BJ (cell line): ENCODE measurements around the gene ARHGEF38. TPM values are rescaled to one million over a fixed set of nuclear protein-coding genes. Genes with fewer than 3 reads are reported as not detected.

Experiments
- CTCF ChIA-PET: fragments of 350-600 bp; formaldehyde crosslinking; extraction: SDS; loops from one replicate; lab custom pipeline; 2021; ENCODE audit warnings: antibody characterized with exemption, inconsistent platforms; lab: Yijun Ruan, JAX
- POLR2A ChIA-PET: fragments of 300-600 bp; sonication (Branson Sonifier 250); formaldehyde crosslinking; extraction: SDS; loops from one replicate; lab custom pipeline; 2021; ENCODE audit warnings: antibody characterized with exemption; lab: Charles Lee
- DNase-seq: peaks from one replicate; pipeline ENCODE4 v3.0.0-alpha.2; 2011; ENCODE audit warnings: low read depth
- H3K27me3 ChIP-seq: 2 replicates; pipeline ENCODE4 v1.6.0; 2011; ENCODE audit warnings: low read length; ENCODE audit not compliant: control insufficient read depth, insufficient read depth
- H3K36me3 ChIP-seq: 2 replicates; pipeline ENCODE4 v1.5.1; 2011; ENCODE audit warnings: low read length; ENCODE audit not compliant: control insufficient read depth, insufficient read depth
- H3K4me3 ChIP-seq: 2 replicates; pipeline ENCODE4 v1.5.1; 2011; ENCODE audit warnings: low read depth, mild to moderate bottlenecking, control low read depth, low read length
- polyA plus RNA-seq: library from polyadenylated mRNA; depleted of rRNA; stranded (reverse); fragments of >200 nt; gene quantifications from 2 replicates; pipeline ENCODE4 v1.2.3, GENCODE V29; 2011
- TF ChIP-seq, protein P1 (sequence below): IDR thresholded peaks from 2 replicates; pipeline ENCODE4 v1.5.1; 2011; ENCODE audit warnings: low read depth, mild to moderate bottlenecking, control low read depth, inconsistent platforms, low read length, moderate library complexity; ENCODE audit not compliant: insufficient read depth

The ARHGEF38 gene
- polyA plus RNA-seq, 1 experiment: not detected

DNA sequence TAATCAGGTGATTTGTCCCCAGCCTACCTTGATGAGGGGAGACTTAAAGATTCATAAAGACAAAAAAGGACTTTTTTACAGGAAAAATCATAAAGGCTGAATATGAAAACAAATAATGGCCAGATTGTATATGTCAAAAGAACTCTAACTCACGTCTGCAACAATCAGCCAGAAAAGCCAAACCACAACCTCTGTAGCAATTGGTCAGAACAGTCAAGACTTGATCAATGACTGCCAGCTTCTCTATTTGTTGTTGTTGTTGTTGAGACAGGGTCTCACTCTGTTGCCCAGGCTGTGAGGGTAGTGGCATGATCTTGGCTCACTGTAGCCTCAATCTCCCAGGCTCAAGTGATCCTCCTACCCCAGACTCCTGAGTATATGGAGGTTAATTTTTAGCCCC is 42.7 kb upstream of the ARHGEF38 start:
- ChIA-PET CTCF (no interaction called here), POLR2A (no interaction called here)
- Histone ChIP-seq H3K27me3 (no peaks in the 10 kb centered on the region), H3K4me3 (no peak overlapping the region), H3K36me3 (no peaks in the 10 kb centered on the region)
- no peak for DNase-seq
- TF ChIP-seq, protein P1, sequence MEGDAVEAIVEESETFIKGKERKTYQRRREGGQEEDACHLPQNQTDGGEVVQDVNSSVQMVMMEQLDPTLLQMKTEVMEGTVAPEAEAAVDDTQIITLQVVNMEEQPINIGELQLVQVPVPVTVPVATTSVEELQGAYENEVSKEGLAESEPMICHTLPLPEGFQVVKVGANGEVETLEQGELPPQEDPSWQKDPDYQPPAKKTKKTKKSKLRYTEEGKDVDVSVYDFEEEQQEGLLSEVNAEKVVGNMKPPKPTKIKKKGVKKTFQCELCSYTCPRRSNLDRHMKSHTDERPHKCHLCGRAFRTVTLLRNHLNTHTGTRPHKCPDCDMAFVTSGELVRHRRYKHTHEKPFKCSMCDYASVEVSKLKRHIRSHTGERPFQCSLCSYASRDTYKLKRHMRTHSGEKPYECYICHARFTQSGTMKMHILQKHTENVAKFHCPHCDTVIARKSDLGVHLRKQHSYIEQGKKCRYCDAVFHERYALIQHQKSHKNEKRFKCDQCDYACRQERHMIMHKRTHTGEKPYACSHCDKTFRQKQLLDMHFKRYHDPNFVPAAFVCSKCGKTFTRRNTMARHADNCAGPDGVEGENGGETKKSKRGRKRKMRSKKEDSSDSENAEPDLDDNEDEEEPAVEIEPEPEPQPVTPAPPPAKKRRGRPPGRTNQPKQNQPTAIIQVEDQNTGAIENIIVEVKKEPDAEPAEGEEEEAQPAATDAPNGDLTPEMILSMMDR: no peak

DNA sequence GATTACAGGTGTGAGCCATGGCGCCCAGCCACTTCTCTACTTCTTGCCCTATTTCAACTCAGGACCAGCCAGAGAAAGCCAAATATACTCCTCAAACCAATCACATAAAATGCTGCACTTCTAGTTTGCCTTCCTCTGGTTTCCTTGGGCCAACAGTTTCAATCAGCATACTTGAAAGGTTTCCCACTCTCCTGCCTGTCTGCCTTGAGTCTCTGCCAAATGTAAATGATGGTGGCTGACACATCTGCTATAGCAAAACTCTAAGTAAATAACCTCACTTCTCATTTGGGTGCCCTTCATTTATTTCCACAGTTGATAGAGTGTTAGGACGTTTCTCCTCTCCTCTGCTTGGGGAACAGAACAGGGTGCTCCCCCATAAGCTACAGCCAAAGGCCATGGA is 42.2 kb upstream of the ARHGEF38 start:
- no peaks in the 10 kb centered on the region for H3K27me3 ChIP-seq
- POLR2A ChIA-PET: no interaction called here
- CTCF ChIA-PET: interaction anchor here (0.6 kb wide), 1 partner anchor 9 kb away, joined by 3 read pairs; no protein-coding TSS in a partner anchor
- TF ChIP-seq, protein P1: no peak
- H3K36me3 ChIP-seq: no peaks in the 10 kb centered on the region
- no peak overlapping the region for H3K4me3 ChIP-seq
- DNase-seq: no peak

DNA sequence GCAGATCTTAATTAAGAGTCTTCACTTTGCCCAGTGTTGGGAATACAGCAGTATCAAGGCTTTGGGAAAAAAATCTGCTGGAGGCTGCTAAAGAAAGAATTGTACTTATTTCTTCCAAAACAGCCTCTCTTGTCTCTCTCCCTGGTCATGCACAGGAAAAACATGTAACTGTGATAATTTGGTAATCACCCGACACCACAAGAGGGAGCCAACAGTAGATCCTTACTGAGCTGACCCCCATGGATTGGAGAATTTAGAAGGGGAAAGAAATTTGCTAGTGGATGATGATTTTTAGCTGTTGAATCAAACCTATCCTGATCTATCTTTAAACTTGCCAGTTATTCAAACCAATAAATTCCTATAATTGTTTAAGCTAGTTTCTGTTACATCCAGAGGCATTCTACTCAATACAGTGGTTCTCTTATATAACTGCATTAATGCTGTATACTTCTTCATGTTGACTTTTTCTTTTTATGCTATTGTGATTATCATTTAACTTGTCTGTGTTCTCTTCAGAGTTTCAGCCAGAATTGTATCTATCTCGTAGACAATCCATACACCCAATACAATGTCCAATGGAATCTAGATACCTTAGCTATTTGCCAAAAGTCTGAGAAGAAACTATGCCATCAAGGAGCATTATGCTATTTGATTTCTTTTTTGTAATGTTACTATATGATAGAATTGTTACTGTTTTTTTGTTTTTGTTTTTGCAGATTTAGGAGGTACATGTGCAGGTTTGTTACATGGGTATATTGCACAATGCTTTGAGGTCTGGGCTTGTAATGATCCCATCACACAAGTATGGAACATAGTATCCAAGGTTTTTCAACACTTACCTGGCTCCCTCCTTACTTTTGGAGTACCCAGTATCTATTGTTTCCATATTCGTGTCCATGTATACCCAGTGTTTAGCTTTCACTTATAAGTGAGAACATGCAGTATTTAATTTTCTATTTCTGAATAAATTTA is 31.3 kb upstream of the ARHGEF38 start:
- Histone ChIP-seq H3K36me3 (no peaks in the 10 kb centered on the region), H3K4me3 (no peak overlapping the region), H3K27me3 (no peaks in the 10 kb centered on the region)
- DNase-seq: no peak
- POLR2A ChIA-PET: no interaction called here
- TF ChIP-seq, protein P1: peak; percentile 60
- CTCF ChIA-PET: interaction anchor here (0.5 to 1.6 kb wide), 6 partner anchors 24 to 1212 kb away, joined by 3 to 9 read pairs (median 4); no protein-coding TSS in a partner anchor

DNA sequence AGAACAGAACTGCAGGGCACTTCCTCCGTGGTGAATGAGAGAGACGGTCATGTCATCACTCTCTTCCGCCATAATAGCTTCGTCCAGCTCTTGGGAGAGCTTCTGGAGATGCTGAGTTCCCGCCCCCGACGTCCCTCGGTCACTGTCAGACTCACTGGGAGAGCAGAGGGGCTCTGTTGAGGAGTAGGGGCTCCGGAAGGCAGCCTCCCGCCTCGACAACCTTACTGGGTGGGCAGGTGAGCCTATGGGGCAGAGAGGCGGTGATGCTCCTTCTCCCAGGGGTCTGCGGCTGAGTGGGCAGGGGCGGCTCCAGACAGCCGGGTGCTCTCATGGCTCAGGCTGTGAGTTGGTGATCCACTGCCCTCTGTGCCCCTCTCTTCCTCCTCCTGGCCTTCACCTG is 25.8 kb upstream of the ARHGEF38 start:
- Histone ChIP-seq H3K4me3 (no peak overlapping the region), H3K36me3 (no peaks in the 10 kb centered on the region), H3K27me3 (no peaks in the 10 kb centered on the region)
- ChIA-PET POLR2A (no interaction called here), CTCF (interaction anchor here (0.6 kb wide), 1 partner anchor 190 kb away, joined by 3 read pairs; no protein-coding TSS in a partner anchor)
- DNase-seq: no peak
- TF ChIP-seq, protein P1: no peak

DNA sequence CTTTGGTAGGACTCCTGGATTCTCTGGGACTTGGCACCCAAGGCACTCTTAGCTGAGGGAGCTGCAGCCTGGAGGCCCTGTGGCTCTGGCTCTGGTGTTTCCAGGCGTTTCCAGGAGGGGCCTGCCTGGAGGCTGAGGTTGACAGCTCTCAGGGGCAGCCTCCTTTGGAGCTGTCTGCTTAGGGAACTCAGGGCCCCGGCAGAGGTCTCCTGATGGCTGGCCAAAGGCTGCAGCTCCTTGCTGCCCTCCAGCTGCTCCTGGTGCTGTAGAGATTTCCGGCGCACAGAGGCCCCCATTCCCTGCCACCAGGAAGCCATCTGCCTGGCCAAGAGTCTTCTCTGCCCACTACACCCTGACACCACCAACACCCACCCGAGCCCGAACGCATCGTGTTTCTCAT is 25.3 kb upstream of the ARHGEF38 start:
- no peak for DNase-seq
- CTCF ChIA-PET: interaction anchor here (0.6 kb wide), 1 partner anchor 190 kb away, joined by 3 read pairs; no protein-coding TSS in a partner anchor
- TF ChIP-seq, protein P1: no peak
- POLR2A ChIA-PET: no interaction called here
- H3K36me3 ChIP-seq: no peaks in the 10 kb centered on the region
- H3K4me3 ChIP-seq: no peak overlapping the region
- no peaks in the 10 kb centered on the region for H3K27me3 ChIP-seq
